Renal pelvis (tissue), 3 donors: Measurements from ENCODE around the gene C2CD4D. TPM values are rescaled to one million over a fixed set of nuclear protein-coding genes. Genes with fewer than 3 reads are reported as not detected.

Experiments
- polyA plus RNA-seq, 3 donors: library from polyadenylated mRNA; unstranded; fragments of 120-200 nt; gene quantifications; one replicate each; pipeline ENCODE4 v1.2.1, GENCODE V29; 2013; ENCODE audit not compliant: insufficient read length in 3 of 3

The C2CD4D gene
- polyA plus RNA-seq, 3 donors: 0.16 to 0.35 (median 0.23) TPM

Other genes with a start within 250 kb of the C2CD4D start
- gene SNX27, start 227.8 kb downstream of the C2CD4D start, polyA plus RNA-seq: 10 to 100 TPM; 18.4 to 28.1 (median 27.0) TPM
- gene CELF3, start 123.0 kb downstream of the C2CD4D start, polyA plus RNA-seq: under 1 TPM; 0.53 to 0.61 (median 0.58) TPM
- gene RIIAD1, start 118.3 kb downstream of the C2CD4D start, polyA plus RNA-seq: under 1 TPM in 1 of 3 donors, not detected in 2; 0.24 TPM
- gene MRPL9, start 76.3 kb downstream of the C2CD4D start, polyA plus RNA-seq: 100 to 1,000 TPM; 116 to 122 (median 116) TPM
- 10 to 100 TPM in 1 of 3 donors, 1 to 10 TPM in 2; 8.1 to 13.2 (median 8.4) TPM for gene TDRKH, start 49.3 kb downstream of the C2CD4D start, polyA plus RNA-seq
- gene LINGO4, start 34.4 kb downstream of the C2CD4D start, polyA plus RNA-seq: not detected
- gene RORC, start 8.0 kb downstream of the C2CD4D start, polyA plus RNA-seq: 1 to 10 TPM in 1 of 3 donors, under 1 TPM in 2; 0.65 to 1.3 (median 0.94) TPM
- gene THEM5, start 13.9 kb upstream of the C2CD4D start, polyA plus RNA-seq: 1 to 10 TPM in 1 of 3 donors, under 1 TPM in 2; 0.46 to 1.2 (median 0.92) TPM
- gene THEM4, start 69.7 kb upstream of the C2CD4D start, polyA plus RNA-seq: 10 to 100 TPM; 16.0 to 50.2 (median 40.5) TPM
- gene S100A10, start 154.0 kb upstream of the C2CD4D start, polyA plus RNA-seq: 100 to 1,000 TPM; 181 to 241 (median 215) TPM
- gene S100A11, start 197.2 kb upstream of the C2CD4D start, polyA plus RNA-seq: 100 to 1,000 TPM; 202 to 295 (median 229) TPM
- not detected for gene TCHHL1, start 249.2 kb upstream of the C2CD4D start, polyA plus RNA-seq